H1 (cell line): ENCODE measurements around the gene FOXL1. TPM values are rescaled to one million over a fixed set of nuclear protein-coding genes. Genes with fewer than 3 reads are reported as not detected.

Experiments used
- CTCF ChIA-PET: fragments of 300-600 bp; sonication (Branson Sonifier 250); formaldehyde crosslinking; loops from one replicate; lab custom pipeline; 2021; ENCODE audit not compliant: partially characterized antibody; lab: Charles Lee
- POLR2A ChIA-PET: fragments of 300-600 bp; sonication (Branson Sonifier 250); formaldehyde crosslinking; loops from one replicate; lab custom pipeline; 2021; ENCODE audit warnings: inconsistent platforms; ENCODE audit not compliant: partially characterized antibody; lab: Charles Lee
- DNase-seq, 2 experiments: peaks; one replicate each; pipeline versions ENCODE4 v3.0.0 to v3.0.0-alpha.2; 2010 to 2022; ENCODE audit warnings: low spot score in 2 of 2, low read depth in 1 of 2, mixed read lengths in 1 of 2
- FAIRE-seq: peaks from 2 replicates; lab custom pipeline; 2011; peaks lifted over from hg19 to GRCh38; lab: Jason Lieb, UNC
- H2AFZ ChIP-seq: 2 replicates; pipeline ENCODE4 v1.8.1; 2012; ENCODE audit warnings: low read length, inconsistent platforms
- H2AK5ac ChIP-seq: 2 replicates; pipeline ENCODE4 v1.6.1; 2013; ENCODE audit warnings: low read depth, low read length
- H2BK120ac ChIP-seq: replicated peaks from 2 replicates; pipeline ENCODE3; 2013; ENCODE audit warnings: low read depth, low read length, inconsistent platforms
- H2BK12ac ChIP-seq: 2 replicates; pipeline ENCODE4 v1.6.1; 2013; ENCODE audit warnings: low read depth, low read length
- H2BK15ac ChIP-seq: 2 replicates; pipeline ENCODE4 v1.6.1; 2013; ENCODE audit warnings: low read length
- H2BK20ac ChIP-seq: 2 replicates; pipeline ENCODE4 v1.6.1; 2013; ENCODE audit warnings: low read length
- H2BK5ac ChIP-seq: 2 replicates; pipeline ENCODE4 v1.6.1; 2013; ENCODE audit warnings: low read depth, low read length
- H3K14ac ChIP-seq: 2 replicates; pipeline ENCODE4 v1.6.1; 2013; ENCODE audit warnings: inconsistent platforms; ENCODE audit not compliant: insufficient read length
- H3K18ac ChIP-seq: 2 replicates; pipeline ENCODE4 v1.6.1; 2013; ENCODE audit warnings: low read length; ENCODE audit errors: extremely low read depth
- H3K23ac ChIP-seq: 2 replicates; pipeline ENCODE4 v1.6.1; 2013; ENCODE audit warnings: inconsistent platforms; ENCODE audit not compliant: insufficient read length
- H3K23me2 ChIP-seq: 2 replicates; pipeline ENCODE4 v1.6.1; 2013; ENCODE audit warnings: low read depth, low read length
- H3K27ac ChIP-seq: 2 replicates; pipeline ENCODE4 v1.6.1; 2011; ENCODE audit warnings: low read depth, low read length, inconsistent platforms
- H3K27me3 ChIP-seq, 4 experiments: replicated peaks in 1 of 4; 1 replicate in 1 of 4; 2 replicates in 3 of 4; pipeline versions ENCODE4 v1.6.1 to v1.8.1; 2011 to 2013; ENCODE audit warnings: low read length in 3 of 4, mild to moderate bottlenecking in 3 of 4, inconsistent platforms in 2 of 4, mixed read lengths in 2 of 4, moderate library complexity in 1 of 4; ENCODE audit not compliant: control insufficient read depth in 3 of 4, insufficient read depth in 3 of 4; ENCODE audit errors: extremely low read depth in 1 of 4
- H3K36me3 ChIP-seq, 4 experiments: 2 replicates each; pipeline versions ENCODE4 v1.6.1 to v1.8.1; 2011 to 2013; ENCODE audit warnings: mild to moderate bottlenecking in 4 of 4, low read length in 3 of 4, moderate library complexity in 2 of 4, control low read depth in 1 of 4, inconsistent platforms in 1 of 4; ENCODE audit not compliant: insufficient read depth in 4 of 4, control insufficient read depth in 2 of 4
- H3K4ac ChIP-seq: replicated peaks from 2 replicates; pipeline ENCODE3; 2013; ENCODE audit warnings: low read length, low read depth, mixed read lengths, inconsistent platforms; ENCODE audit not compliant: insufficient read length
- H3K4me1 ChIP-seq, 4 experiments: replicated peaks in 1 of 4; 1 replicate in 1 of 4; 2 replicates in 3 of 4; pipeline versions ENCODE4 v1.6.1 to v1.8.1; 2011 to 2013; ENCODE audit warnings: low read length in 3 of 4, inconsistent platforms in 2 of 4, mixed read lengths in 1 of 4; ENCODE audit not compliant: insufficient read depth in 4 of 4, control insufficient read depth in 3 of 4
- H3K4me2 ChIP-seq, 2 experiments: 2 replicates each; pipeline versions ENCODE4 v1.6.1 to v1.8.1; 2011 to 2013; ENCODE audit warnings: low read depth in 2 of 2, low read length in 2 of 2, control low read depth in 1 of 2, inconsistent platforms in 1 of 2, mild to moderate bottlenecking in 1 of 2; ENCODE audit not compliant: insufficient read depth in 1 of 2
- H3K4me3 ChIP-seq, 4 experiments: fragments of 200-600, 300-600 bp in 1 of 4; sonication (generic), shearing (Covaris generic), sonication (Bioruptor Twin) in 1 of 4; 2 replicates each; pipeline versions ENCODE4 v1.5.1 to v1.8.1; 2011 to 2016; ENCODE audit warnings: low read length in 4 of 4, low read depth in 3 of 4, control low read depth in 2 of 4, inconsistent platforms in 2 of 4, mild to moderate bottlenecking in 2 of 4, mixed read lengths in 1 of 4, moderate library complexity in 1 of 4; ENCODE audit not compliant: insufficient read depth in 2 of 4; ENCODE audit errors: extremely low read depth in 1 of 4
- H3K56ac ChIP-seq: replicated peaks from 2 replicates; pipeline ENCODE3; 2013; ENCODE audit warnings: low read depth, mild to moderate bottlenecking, mixed read lengths, low read length, inconsistent platforms; ENCODE audit not compliant: insufficient read length
- H3K79me1 ChIP-seq: 2 replicates; pipeline ENCODE4 v1.6.1; 2013; ENCODE audit warnings: low read depth, low read length, control low read depth
- H3K79me2 ChIP-seq, 2 experiments: 2 replicates each; pipeline versions ENCODE4 v1.6.1 to v1.8.1; 2012 to 2013; ENCODE audit warnings: low read length in 2 of 2, mild to moderate bottlenecking in 2 of 2, inconsistent platforms in 1 of 2; ENCODE audit not compliant: insufficient read depth in 2 of 2, control insufficient read depth in 1 of 2
- H3K9ac ChIP-seq, 4 experiments: replicated peaks in 1 of 4; 1 replicate in 1 of 4; 2 replicates in 3 of 4; pipeline versions ENCODE4 v1.6.1 to v1.8.1; 2011 to 2013; ENCODE audit warnings: low read depth in 3 of 4, low read length in 3 of 4, control low read depth in 2 of 4, mild to moderate bottlenecking in 2 of 4, moderate library complexity in 2 of 4, inconsistent platforms in 1 of 4; ENCODE audit errors: extremely low read depth in 1 of 4
- H3K9me3 ChIP-seq, 2 experiments: 2 replicates each; pipeline versions ENCODE4 v1.6.1 to v1.8.1; 2012 to 2013; ENCODE audit warnings: mild to moderate bottlenecking in 2 of 2, moderate library complexity in 2 of 2, control low read depth in 1 of 2, inconsistent platforms in 1 of 2, low read depth in 1 of 2, low read length in 1 of 2, mixed read lengths in 1 of 2; ENCODE audit not compliant: insufficient read depth in 2 of 2
- H4K20me1 ChIP-seq, 2 experiments: replicated peaks in 1 of 2; 2 replicates each; pipeline versions ENCODE3 to v1.8.1; 2011 to 2013; ENCODE audit warnings: inconsistent platforms in 2 of 2, low read length in 2 of 2, mild to moderate bottlenecking in 1 of 2; ENCODE audit not compliant: insufficient read depth in 2 of 2, control insufficient read depth in 1 of 2
- H4K5ac ChIP-seq: 2 replicates; pipeline ENCODE4 v1.6.1; 2013; ENCODE audit warnings: low read length, low read depth, mixed read lengths, inconsistent platforms; ENCODE audit not compliant: insufficient read length
- H4K8ac ChIP-seq: 2 replicates; pipeline ENCODE4 v1.8.0; 2013; ENCODE audit warnings: mild to moderate bottlenecking, moderate library complexity, low read length, inconsistent platforms; ENCODE audit not compliant: insufficient read depth; ENCODE audit errors: extremely low read depth
- H4K91ac ChIP-seq: replicated peaks from 2 replicates; pipeline ENCODE3; 2013; ENCODE audit warnings: low read length, mixed read lengths, inconsistent platforms; ENCODE audit not compliant: insufficient read length
- EZH2 ChIP-seq: fragments of 200-600 bp; sonication (generic); IDR thresholded peaks from 2 replicates; pipeline ENCODE4 v1.7.1; 2012; ENCODE audit warnings: low read depth, mild to moderate bottlenecking, moderate library complexity, low read length, inconsistent platforms; ENCODE audit not compliant: severe bottlenecking
- WGBS, 2 experiments: shearing (Covaris generic) in 1 of 2; methylation state at CpG; one replicate each; pipeline versions ENCODE4 v1.1.6 to v1.1.7; 2013 to 2015; ENCODE audit warnings: low lambda C conversion rate in 2 of 2, mixed read lengths in 2 of 2, inconsistent platforms in 1 of 2, low coverage in 1 of 2, missing lambda C conversion rate in 1 of 2; ENCODE audit not compliant: insufficient replicate concordance in 2 of 2, insufficient coverage in 1 of 2, insufficient read length in 1 of 2; ENCODE audit errors: extremely low coverage in 1 of 2, missing lambda C conversion rate in 1 of 2; 5-methylcytosine and 5-hydroxymethylcytosine counted together
- polyA plus RNA-seq, 7 experiments: library from polyadenylated mRNA; depleted of rRNA in 3 of 7; stranded (reverse) in 5 of 7; unstranded in 2 of 7; fragments of >200 nt in 5 of 7; fragments of 200-250 nt in 2 of 7; gene quantifications; 1 replicate in 5 of 7; 2 replicates in 1 of 7; 4 replicates in 1 of 7; pipeline versions ENCODE4 v1.2.1 to v1.2.3, GENCODE V29; 2011 to 2013; ENCODE audit warnings: missing spikeins in 2 of 7, mixed read lengths in 2 of 7
- total RNA-seq: library from RNA; stranded (reverse); fragmentation: NEBNext Ultra II Directional; extraction: Animal tissue kit (Norgen Biotek cat#: 25700); gene quantifications from 2 replicates; pipeline ENCODE4 v1.2.1, GENCODE V29; 2021
- TF ChIP-seq, protein P1 (sequence below): IDR thresholded peaks from 2 replicates; pipeline ENCODE4 v1.6.1; 2012; ENCODE audit warnings: low read length, inconsistent platforms

Gene FOXL1
- total and polyA plus RNA-seq, 2 of the 8 experiments (the other 6 are each of a cell fraction or from before 2014, with no cell fraction given) = 0.03 TPM; not detected in 1

DNA sequence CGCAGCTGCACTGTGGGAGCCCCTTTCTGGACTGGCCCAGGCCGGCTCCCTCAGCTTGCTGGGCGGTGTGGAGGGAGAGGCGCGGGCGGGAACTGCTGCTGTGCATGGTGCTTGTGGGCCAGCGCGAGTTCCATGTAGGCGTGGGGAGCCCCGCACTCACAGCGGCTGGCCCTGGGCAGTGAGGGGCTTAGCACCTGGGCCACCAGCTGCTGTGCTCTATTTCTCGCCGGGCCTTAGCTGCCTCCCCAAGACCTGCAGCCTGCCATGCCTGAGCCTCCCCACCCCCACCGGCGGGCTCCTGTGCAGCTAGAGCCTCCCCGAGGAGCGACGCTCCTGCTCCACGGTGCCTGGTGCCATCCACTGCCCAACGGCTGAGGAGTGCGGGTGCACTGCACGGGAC lies 25.0 kb upstream of the FOXL1 start:
- H3K23ac ChIP-seq = no peak overlapping the region
- H2BK12ac ChIP-seq = no peak overlapping the region
- H2BK20ac ChIP-seq = no peak overlapping the region
- no peak overlapping the region for H3K4me2 ChIP-seq
- H3K79me2 ChIP-seq = no peaks in the 10 kb centered on the region; a peak in 1 of 4 replicates
- 0 out of 7 replicates have a peak, but pooled peaks cover 0 to 7% (median 0%) of the 10 kb centered on the region in 4 experiments for H3K27me3 ChIP-seq
- H3K9ac ChIP-seq = no peak overlapping the region
- no peaks in the 10 kb centered on the region; the same call in none of the 2 replicates for H3K79me1 ChIP-seq
- H2BK120ac ChIP-seq = no peak overlapping the region
- H4K20me1 ChIP-seq = peaks cover 0 to 1% of the 10 kb centered on the region in 2 experiments
- peaks cover 0 to 7% (median 3%) of the 10 kb centered on the region in 4 experiments; a peak in 4 of 7 replicates for H3K4me1 ChIP-seq
- H3K56ac ChIP-seq = no peak overlapping the region
- no peak overlapping the region for H4K5ac ChIP-seq
- H2AK5ac ChIP-seq = no peak overlapping the region
- H3K4me3 ChIP-seq = no peak overlapping the region
- DNase-seq (no peak), FAIRE-seq (no peak)
- H4K8ac ChIP-seq = no peak overlapping the region; the same call in 1 of the 2 replicates
- no peak overlapping the region for H3K27ac ChIP-seq
- no peak overlapping the region for H3K14ac ChIP-seq
- WGBS, 2 experiments = 90% methylated on average over 17 of the region's 22 CpGs; no CpG with 5 or more reads in 1 of the 2 experiments
- H4K91ac ChIP-seq = no peak overlapping the region
- ChIA-PET CTCF (interaction anchor here (0.6 to 3.5 kb wide), 5 partner anchors 10 to 1930 kb away, joined by 3 to 14 read pairs (median 3); no protein-coding TSS in a partner anchor), POLR2A (interaction anchor here (1.5 kb wide), 1 partner anchor 14 kb away, joined by 3 read pairs; no protein-coding TSS in a partner anchor)
- H2BK15ac ChIP-seq = no peak overlapping the region
- H2AFZ ChIP-seq = no peak overlapping the region
- no peak overlapping the region for H2BK5ac ChIP-seq
- H3K23me2 ChIP-seq = peaks cover 4% of the 10 kb centered on the region; the same call in 1 of the 2 replicates
- no peak overlapping the region for H3K4ac ChIP-seq
- no peaks in the 10 kb centered on the region for H3K9me3 ChIP-seq
- H3K18ac ChIP-seq = no peak overlapping the region
- no peaks in the 10 kb centered on the region; a peak in 2 of 8 replicates for H3K36me3 ChIP-seq
- TF ChIP-seq, protein P1, sequence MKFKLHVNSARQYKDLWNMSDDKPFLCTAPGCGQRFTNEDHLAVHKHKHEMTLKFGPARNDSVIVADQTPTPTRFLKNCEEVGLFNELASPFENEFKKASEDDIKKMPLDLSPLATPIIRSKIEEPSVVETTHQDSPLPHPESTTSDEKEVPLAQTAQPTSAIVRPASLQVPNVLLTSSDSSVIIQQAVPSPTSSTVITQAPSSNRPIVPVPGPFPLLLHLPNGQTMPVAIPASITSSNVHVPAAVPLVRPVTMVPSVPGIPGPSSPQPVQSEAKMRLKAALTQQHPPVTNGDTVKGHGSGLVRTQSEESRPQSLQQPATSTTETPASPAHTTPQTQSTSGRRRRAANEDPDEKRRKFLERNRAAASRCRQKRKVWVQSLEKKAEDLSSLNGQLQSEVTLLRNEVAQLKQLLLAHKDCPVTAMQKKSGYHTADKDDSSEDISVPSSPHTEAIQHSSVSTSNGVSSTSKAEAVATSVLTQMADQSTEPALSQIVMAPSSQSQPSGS = no peak
- no peak for TF ChIP-seq EZH2
